DOHH2 (cell line): Measurements from ENCODE around the gene ENO1.

ENCODE experiments used
- H3F3A ChIP-seq: fragments of 200-600 bp; sonication (generic), shearing (Covaris generic); 2 replicates; pipeline ENCODE4 v1.6.0; 2016; ENCODE audit warnings: antibody characterized with exemption, mild to moderate bottlenecking; ENCODE audit not compliant: control insufficient read depth, insufficient read depth
- H3K27ac ChIP-seq: fragments of 200-600 bp; sonication (generic); 2 replicates; pipeline ENCODE4 v1.5.1; 2014; ENCODE audit warnings: low read depth, mild to moderate bottlenecking, low read length, moderate library complexity
- H3K27me3 ChIP-seq: fragments of 200-600 bp; sonication (generic); 2 replicates; pipeline ENCODE4 v1.6.1; 2014; ENCODE audit warnings: mild to moderate bottlenecking, low read length, mixed read lengths; ENCODE audit not compliant: control insufficient read depth
- H3K36me3 ChIP-seq: fragments of 200-600 bp; sonication (generic); 2 replicates; pipeline ENCODE4 v1.6.1; 2014; ENCODE audit warnings: mild to moderate bottlenecking, low read length, moderate library complexity, mixed read lengths; ENCODE audit not compliant: control insufficient read depth
- H3K4me1 ChIP-seq: fragments of 200-600 bp; sonication (generic); 2 replicates; pipeline ENCODE4 v1.6.1; 2014; ENCODE audit warnings: mild to moderate bottlenecking, low read length, mixed read lengths; ENCODE audit not compliant: control insufficient read depth
- H3K4me2 ChIP-seq: fragments of 200-600 bp; sonication (generic); 2 replicates; pipeline ENCODE4 v1.6.0; 2014; ENCODE audit warnings: mild to moderate bottlenecking, low read length, moderate library complexity
- H3K4me3 ChIP-seq: fragments of 200-600 bp; sonication (generic); 2 replicates; pipeline ENCODE4 v1.5.1; 2014; ENCODE audit warnings: mild to moderate bottlenecking, low read length, mixed read lengths
- H3K79me2 ChIP-seq: fragments of 200-600 bp; sonication (generic); 2 replicates; pipeline ENCODE4 v1.6.1; 2014; ENCODE audit warnings: mild to moderate bottlenecking, low read length, mixed read lengths; ENCODE audit not compliant: control insufficient read depth
- H3K9me2 ChIP-seq: fragments of 200-600 bp; sonication (generic); replicated peaks from 2 replicates; pipeline ENCODE4 v1.6.1; 2014; ENCODE audit warnings: mild to moderate bottlenecking, low read length, mixed read lengths; ENCODE audit not compliant: control insufficient read depth
- H3K9me3 ChIP-seq: fragments of 200-600 bp; sonication (generic); 2 replicates; pipeline ENCODE4 v1.6.1; 2014; ENCODE audit warnings: antibody characterized with exemption, low read length, mixed read lengths; ENCODE audit not compliant: control insufficient read depth, insufficient read depth
- H4K20me1 ChIP-seq: fragments of 200-600 bp; sonication (generic); 2 replicates; pipeline ENCODE4 v1.6.0; 2014; ENCODE audit warnings: low read depth, mild to moderate bottlenecking, antibody characterized with exemption, low read length, moderate library complexity; ENCODE audit not compliant: control insufficient read depth, insufficient read depth
- CTCF ChIP-seq: fragments of 200-600 bp; sonication (generic); IDR thresholded peaks from one replicate; pipeline ENCODE4 v1.5.1; 2014; ENCODE audit warnings: antibody characterized with exemption, mild to moderate bottlenecking, low read depth, low read length; ENCODE audit not compliant: poor library complexity, severe bottlenecking
- EZH2phosphoT487 ChIP-seq: fragments of 200-600 bp; sonication (generic); IDR thresholded peaks from 2 replicates; pipeline ENCODE4 v1.6.1; 2017; ENCODE audit warnings: borderline replicate concordance, mild to moderate bottlenecking, antibody characterized with exemption, low read length, moderate library complexity, mixed read lengths

The ENO1 gene

GRCh38 chr1:8825985-8826481, 52.5 kb downstream of the ENO1 start:
- Histone ChIP-seq H3K4me2 (no peak overlapping the region), H3K79me2 (no peaks in the 10 kb centered on the region), H3K9me3 (no peaks in the 10 kb centered on the region), H3K4me1 (peaks cover 17% of the 10 kb centered on the region), H3K4me3 (no peak overlapping the region), H3K27ac (no peak overlapping the region), H3K36me3 (no peaks in the 10 kb centered on the region), H3K27me3 (no peaks in the 10 kb centered on the region), H3K9me2 (no peaks in the 10 kb centered on the region), H3F3A (no peaks in the 10 kb centered on the region), H4K20me1 (no peaks in the 10 kb centered on the region)
- no peak for TF ChIP-seq EZH2phosphoT487
- TF ChIP-seq CTCF, result no peak

GRCh38 chr1:8823295-8823664, 55.2 kb downstream of the ENO1 start:
- H3K27ac ChIP-seq, result no peak overlapping the region

GRCh38 chr1:8822373-8823294, 55.9 kb downstream of the ENO1 start:
- no peak overlapping the region for H3K4me2 ChIP-seq
- no peak overlapping the region for H3K4me3 ChIP-seq
- H3F3A ChIP-seq, result peaks cover 5% of the 10 kb centered on the region
- H4K20me1 ChIP-seq, result no peaks in the 10 kb centered on the region
- TF ChIP-seq EZH2phosphoT487 (no peak), CTCF (no peak)
- H3K27ac ChIP-seq, result no peak overlapping the region
- no peaks in the 10 kb centered on the region for H3K9me3 ChIP-seq
- no peaks in the 10 kb centered on the region for H3K27me3 ChIP-seq
- H3K9me2 ChIP-seq, result no peaks in the 10 kb centered on the region
- no peaks in the 10 kb centered on the region for H3K36me3 ChIP-seq
- no peaks in the 10 kb centered on the region for H3K79me2 ChIP-seq
- H3K4me1 ChIP-seq, result peaks cover 17% of the 10 kb centered on the region

More at GRCh38 chr1:8823295-8823664, 55.2 kb downstream of the ENO1 start:
- H3K27me3 ChIP-seq, result no peaks in the 10 kb centered on the region
- no peaks in the 10 kb centered on the region for H3K79me2 ChIP-seq
- peaks cover 14% of the 10 kb centered on the region for H3K4me1 ChIP-seq
- H3F3A ChIP-seq, result peaks cover 2% of the 10 kb centered on the region
- H3K4me3 ChIP-seq, result no peak overlapping the region
- no peaks in the 10 kb centered on the region for H4K20me1 ChIP-seq
- H3K36me3 ChIP-seq, result no peaks in the 10 kb centered on the region
- no peaks in the 10 kb centered on the region for H3K9me2 ChIP-seq
- no peak overlapping the region for H3K4me2 ChIP-seq
- TF ChIP-seq CTCF (no peak), EZH2phosphoT487 (no peak)
- H3K9me3 ChIP-seq, result no peaks in the 10 kb centered on the region
